Stimulated activated effector memory CD8-positive, alpha-beta T cell treated with anti-CD3 and anti-CD28 coated beads, Interleukin-12 subunit alpha, Interleukin-12 subunit beta, amount 100 ng/mL, for 72 hours (primary cell): ENCODE measurements around the gene ZNF547.

Experiments
- ATAC-seq: fragments of 150-1000 bp; cut with Tn5 transposase; 2 replicates; pipeline ENCODE4 v1.10.0; 2021
- DNase-seq, 2 donors: peaks; one replicate each; pipeline ENCODE4 v3.0.0; 2021 to 2022; ENCODE audit warnings: low spot score in 2 of 2
- H3K27ac Mint-ChIP-seq: one replicate; pipeline ENCODE4 v1.8.0; 2022; ENCODE audit warnings: mild to moderate bottlenecking, mixed read lengths
- H3K36me3 Mint-ChIP-seq: one replicate; pipeline ENCODE4 v1.8.0; 2022; ENCODE audit warnings: mild to moderate bottlenecking, mixed read lengths
- H3K4me1 Mint-ChIP-seq: one replicate; pipeline ENCODE4 v1.8.0; 2022; ENCODE audit warnings: mixed read lengths
- H3K4me3 Mint-ChIP-seq: one replicate; pipeline ENCODE4 v1.8.0; 2022; ENCODE audit warnings: mild to moderate bottlenecking, mixed read lengths
- H3K9me3 Mint-ChIP-seq: one replicate; pipeline ENCODE4 v1.8.0; 2022; ENCODE audit warnings: mixed read lengths

The ZNF547 gene

GRCh38 chr19:57395710-57396109 lies 32.4 kb downstream of the ZNF547 start:
- Mint-ChIP-seq H3K36me3 (peaks cover 55% of the 10 kb centered on the region), H3K9me3 (peaks cover 35% of the 10 kb centered on the region), H3K27ac (no peak overlapping the region), H3K4me3 (no peak overlapping the region), H3K4me1 (peaks cover 39% of the 10 kb centered on the region)
- no peak for ATAC-seq
- no peak for DNase-seq

- DNase-seq (no peak), ATAC-seq (no peak)
- no peak overlapping the region for H3K4me3 Mint-ChIP-seq
- no peak overlapping the region for H3K27ac Mint-ChIP-seq
- peaks cover 55% of the 10 kb centered on the region for H3K36me3 Mint-ChIP-seq
- H3K9me3 Mint-ChIP-seq: peaks cover 38% of the 10 kb centered on the region
- H3K4me1 Mint-ChIP-seq: peaks cover 23% of the 10 kb centered on the region
These were observed 35.5 kb downstream of the ZNF547 start for GRCh38 chr19:57398868-57399267.

- H3K27ac Mint-ChIP-seq: no peak overlapping the region
- peaks cover 8% of the 10 kb centered on the region for H3K36me3 Mint-ChIP-seq
- peaks cover 8% of the 10 kb centered on the region for H3K9me3 Mint-ChIP-seq
- H3K4me1 Mint-ChIP-seq: no peaks in the 10 kb centered on the region
- no peak for ATAC-seq
- DNase-seq: no peak
- H3K4me3 Mint-ChIP-seq: no peak overlapping the region
These were observed 40.6 kb downstream of the ZNF547 start for GRCh38 chr19:57403737-57404563.

GRCh38 chr19:57406516-57407123 lies 43.3 kb downstream of the ZNF547 start:
- Mint-ChIP-seq H3K4me1 (peaks cover 12% of the 10 kb centered on the region), H3K9me3 (peaks cover 2% of the 10 kb centered on the region), H3K4me3 (no peak overlapping the region), H3K36me3 (no peaks in the 10 kb centered on the region), H3K27ac (no peak overlapping the region)
- DNase-seq (peak; percentile 38 to 77), ATAC-seq (peak; percentile 55)

- peaks cover 26% of the 10 kb centered on the region for H3K36me3 Mint-ChIP-seq
- peak within 1 kb of the TSS; percentile 96 for H3K4me3 Mint-ChIP-seq
- ATAC-seq (peak; percentile 100), DNase-seq (peak; percentile 74 to 90)
- peaks cover 16% of the 10 kb centered on the region for H3K9me3 Mint-ChIP-seq
- peaks cover 28% of the 10 kb centered on the region for H3K4me1 Mint-ChIP-seq
- H3K27ac Mint-ChIP-seq: peak within 1 kb of the TSS; percentile 83
These were observed 47.7 kb downstream of the ZNF547 start, which contains the start of gene ZNF17 for GRCh38 chr19:57410877-57411671. ZNF17 (plus strand) TSS chr19:57411161; CDS start chr19:57413616, 2,455 bp downstream.

GRCh38 chr19:57419439-57419838 lies 56.1 kb downstream of the ZNF547 start:
- H3K4me1 Mint-ChIP-seq: peaks cover 12% of the 10 kb centered on the region
- DNase-seq: no peak
- H3K27ac Mint-ChIP-seq: no peak overlapping the region
- H3K9me3 Mint-ChIP-seq: peaks cover 29% of the 10 kb centered on the region
- peaks cover 64% of the 10 kb centered on the region for H3K36me3 Mint-ChIP-seq
- H3K4me3 Mint-ChIP-seq: no peak overlapping the region
- no peak for ATAC-seq

- Mint-ChIP-seq H3K27ac (no peak overlapping the region), H3K36me3 (peaks cover 48% of the 10 kb centered on the region), H3K9me3 (peaks cover 19% of the 10 kb centered on the region), H3K4me3 (no peak overlapping the region), H3K4me1 (peaks cover 2% of the 10 kb centered on the region)
- no peak for DNase-seq
- no peak for ATAC-seq
These were observed 57.7 kb downstream of the ZNF547 start for GRCh38 chr19:57421037-57421436.
